Rectal smooth muscle tissue (tissue), 1 donor: ENCODE results near the gene PALM.

Source experiments
- H3K27ac ChIP-seq: one replicate; pipeline ENCODE4 v1.7.0; 2013; ENCODE audit warnings: low read depth, low read length, inconsistent platforms
- H3K27me3 ChIP-seq: one replicate; pipeline ENCODE4 v1.7.0; 2013; ENCODE audit warnings: low read length; ENCODE audit not compliant: control insufficient read depth, insufficient read depth
- H3K36me3 ChIP-seq: one replicate; pipeline ENCODE4 v1.7.0; 2013; ENCODE audit warnings: low read length; ENCODE audit not compliant: control insufficient read depth, insufficient read depth
- H3K4me1 ChIP-seq: one replicate; pipeline ENCODE4 v1.7.0; 2013; ENCODE audit warnings: low read length; ENCODE audit not compliant: control insufficient read depth, insufficient read depth
- H3K4me3 ChIP-seq: one replicate; pipeline ENCODE4 v1.7.0; 2013; ENCODE audit warnings: low read length
- H3K9ac ChIP-seq: one replicate; pipeline ENCODE4 v1.7.0; 2013; ENCODE audit warnings: low read length

The PALM gene

GRCh38 chr19:703651-704446 is 4.9 kb upstream of the PALM start:
- Histone ChIP-seq H3K27ac (no peak overlapping the region), H3K9ac (no peak overlapping the region), H3K4me3 (no peak overlapping the region), H3K36me3 (no peaks in the 10 kb centered on the region), H3K27me3 (peaks cover 10% of the 10 kb centered on the region), H3K4me1 (peaks cover 3% of the 10 kb centered on the region)

DNA sequence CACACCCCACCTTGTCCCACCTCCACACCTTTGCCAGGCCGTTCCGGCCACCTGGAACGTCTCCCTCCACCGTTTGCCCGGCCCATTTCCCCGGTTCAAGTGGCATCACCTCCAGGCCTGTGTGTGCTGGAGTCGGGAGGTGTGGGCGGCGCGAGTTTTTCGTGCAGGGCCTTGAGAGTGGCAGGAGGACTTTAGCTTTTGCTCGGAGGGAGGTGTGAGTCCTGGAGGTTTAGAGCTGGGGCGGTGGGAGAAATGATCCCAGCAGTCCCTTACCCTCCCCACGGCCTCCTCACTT is 4.3 kb upstream of the PALM start:
- H3K36me3 ChIP-seq: no peaks in the 10 kb centered on the region
- H3K27ac ChIP-seq: no peak overlapping the region
- peaks cover 3% of the 10 kb centered on the region for H3K4me1 ChIP-seq
- peaks cover 10% of the 10 kb centered on the region for H3K27me3 ChIP-seq
- no peak overlapping the region for H3K9ac ChIP-seq
- no peak overlapping the region for H3K4me3 ChIP-seq

- Histone ChIP-seq H3K9ac (no peak overlapping the region), H3K27me3 (peaks cover 10% of the 10 kb centered on the region)
Observed at GRCh38 chr19:709196-709964, 645 bp downstream of the PALM start.

DNA sequence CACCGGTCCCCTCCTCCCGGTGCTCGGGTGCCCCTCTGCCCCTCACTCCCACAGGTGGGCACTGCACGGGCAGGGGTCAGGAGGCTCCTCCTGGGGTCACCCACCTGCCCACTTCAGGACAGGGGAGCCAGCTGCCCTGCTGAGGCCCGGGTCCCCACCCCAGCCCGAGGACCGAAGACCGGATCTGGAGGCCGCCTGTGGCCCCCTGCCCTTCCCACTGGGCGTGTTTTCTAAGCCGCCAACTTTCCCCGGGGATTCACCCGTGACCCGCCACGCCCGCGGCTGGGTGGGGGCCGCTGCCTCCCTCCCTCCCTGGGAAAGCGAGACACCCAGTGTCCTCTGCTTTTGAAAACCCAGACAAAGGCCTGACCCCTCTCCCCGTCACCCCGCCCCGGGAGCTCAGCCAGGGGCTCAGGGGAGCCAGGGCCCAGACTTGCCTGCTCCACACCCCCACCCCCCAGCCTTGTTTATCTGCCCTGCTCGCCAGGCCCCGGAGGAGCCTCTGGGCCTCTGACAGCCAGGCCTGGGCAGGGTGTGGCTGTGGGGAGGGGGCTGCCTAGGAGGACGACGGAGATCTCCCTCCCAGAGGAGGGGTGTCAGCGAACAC is 1.3 kb downstream of the PALM start:
- Histone ChIP-seq H3K27me3 (peaks cover 7% of the 10 kb centered on the region), H3K27ac (peak overlapping the region; percentile 66), H3K4me1 (peaks cover 3% of the 10 kb centered on the region), H3K36me3 (no peaks in the 10 kb centered on the region), H3K9ac (no peak overlapping the region), H3K4me3 (peak overlapping the region; percentile 60)

More at GRCh38 chr19:709196-709964, 645 bp downstream of the PALM start:
- Histone ChIP-seq H3K27ac (peak overlapping the region; percentile 66), H3K36me3 (no peaks in the 10 kb centered on the region), H3K4me3 (peak overlapping the region; percentile 60), H3K4me1 (peaks cover 3% of the 10 kb centered on the region)

GRCh38 chr19:710767-711166 is 2.0 kb downstream of the PALM start:
- H3K4me1 ChIP-seq: peaks cover 3% of the 10 kb centered on the region
- H3K9ac ChIP-seq: no peak overlapping the region
- no peaks in the 10 kb centered on the region for H3K36me3 ChIP-seq
- no peak overlapping the region for H3K27ac ChIP-seq
- peaks cover 7% of the 10 kb centered on the region for H3K27me3 ChIP-seq
- no peak overlapping the region for H3K4me3 ChIP-seq

DNA sequence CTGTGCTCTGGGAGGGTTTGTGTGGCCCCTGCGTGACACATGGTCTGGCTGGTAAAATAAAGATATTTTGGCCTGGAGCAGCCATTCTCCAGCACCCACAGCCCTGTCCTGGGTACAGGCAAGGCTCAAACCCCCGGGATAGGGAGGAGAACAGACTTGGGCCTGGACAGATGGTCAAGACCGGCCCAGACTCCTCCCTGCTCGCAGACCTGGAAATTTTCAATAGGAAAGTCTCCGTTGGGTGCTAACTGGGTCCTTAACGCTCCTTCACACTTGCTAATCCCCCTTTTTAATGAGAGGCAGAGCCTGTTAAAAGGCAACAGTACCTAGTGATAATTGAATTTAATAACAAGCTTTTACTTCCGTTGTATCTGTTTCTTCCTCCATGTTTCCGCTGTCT is 2.5 kb downstream of the PALM start:
- Histone ChIP-seq H3K36me3 (no peaks in the 10 kb centered on the region), H3K9ac (no peak overlapping the region), H3K4me3 (no peak overlapping the region), H3K27me3 (peaks cover 7% of the 10 kb centered on the region), H3K27ac (no peak overlapping the region), H3K4me1 (peaks cover 3% of the 10 kb centered on the region)

GRCh38 chr19:715347-715746 is 6.6 kb downstream of the PALM start:
- H3K4me1 ChIP-seq: no peaks in the 10 kb centered on the region
- no peak overlapping the region for H3K4me3 ChIP-seq
- H3K27me3 ChIP-seq: peaks cover 4% of the 10 kb centered on the region
- no peak overlapping the region for H3K27ac ChIP-seq
- H3K36me3 ChIP-seq: no peaks in the 10 kb centered on the region
- no peak overlapping the region for H3K9ac ChIP-seq

DNA sequence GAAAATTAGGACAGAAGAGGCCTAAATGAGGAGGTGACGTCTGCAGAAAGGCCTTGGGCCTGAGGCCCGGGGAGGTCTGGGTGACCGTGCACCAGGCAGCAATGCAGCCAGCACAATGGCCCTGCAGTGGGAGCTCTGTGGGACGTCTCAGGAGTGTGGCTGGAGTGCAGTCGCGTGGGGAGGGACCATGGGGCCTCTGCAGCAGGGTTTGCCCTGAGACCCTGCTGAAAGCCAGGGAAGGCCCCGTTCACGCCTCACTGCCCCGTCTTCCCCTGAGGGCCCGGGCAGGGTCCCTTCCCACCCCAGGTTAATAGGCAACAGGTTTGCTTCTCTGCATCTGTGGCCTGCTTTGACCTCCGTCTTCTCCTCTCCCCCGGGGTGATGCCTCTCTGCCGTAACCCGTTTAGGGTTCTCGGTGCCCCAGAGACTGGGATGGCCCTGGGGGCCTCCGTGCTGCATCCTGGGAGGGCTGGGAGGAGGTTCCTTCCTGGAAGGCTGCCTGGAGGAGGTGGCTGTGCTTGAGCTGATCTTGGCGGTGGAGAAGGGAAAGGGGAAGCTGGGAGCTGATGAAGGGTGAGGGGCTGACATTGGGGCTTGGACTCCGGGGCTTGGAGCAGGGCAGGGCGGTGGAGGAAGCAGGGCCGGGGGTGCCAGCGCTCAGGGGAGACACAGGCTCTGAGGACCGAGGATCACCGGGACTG is 9.7 kb downstream of the PALM start:
- H3K4me3 ChIP-seq: no peak overlapping the region

DNA sequence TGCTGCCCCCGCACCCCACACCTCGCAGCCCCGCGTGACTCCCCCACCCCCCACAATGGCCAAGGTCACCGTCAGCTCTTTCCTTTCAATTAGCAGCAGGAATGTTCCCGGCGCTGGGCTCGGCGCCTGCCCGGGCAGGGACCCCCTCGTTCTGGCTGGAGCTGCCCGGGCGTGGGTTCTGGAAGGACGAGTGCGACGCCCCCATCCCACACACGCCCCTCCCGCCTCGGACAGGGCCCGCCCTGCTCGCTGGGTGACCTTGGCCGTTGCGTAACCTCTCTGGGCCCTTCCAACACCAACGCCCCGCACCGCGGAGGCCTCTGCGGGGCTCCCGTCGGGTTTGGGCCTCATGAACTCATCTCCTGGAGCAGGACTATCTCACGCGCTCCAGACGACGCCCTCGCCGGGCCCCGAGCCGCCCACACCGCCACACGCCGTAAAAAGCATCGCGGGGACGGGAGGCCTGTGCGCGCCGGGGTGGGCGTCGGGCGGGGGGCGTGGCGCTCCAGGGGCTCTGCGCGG is 10.3 kb downstream of the PALM start:
- peak overlapping the region; percentile 45 for H3K27ac ChIP-seq
- peaks cover 4% of the 10 kb centered on the region for H3K27me3 ChIP-seq
- no peak overlapping the region for H3K9ac ChIP-seq

More for the DNA sequence above, 9.7 kb downstream of the PALM start:
- no peak overlapping the region for H3K9ac ChIP-seq
- H3K27ac ChIP-seq: no peak overlapping the region
- H3K36me3 ChIP-seq: no peaks in the 10 kb centered on the region
- no peaks in the 10 kb centered on the region for H3K4me1 ChIP-seq
- peaks cover 4% of the 10 kb centered on the region for H3K27me3 ChIP-seq

GRCh38 chr19:719636-720344 is 11.1 kb downstream of the PALM start:
- Histone ChIP-seq H3K27me3 (peaks cover 4% of the 10 kb centered on the region), H3K4me1 (no peaks in the 10 kb centered on the region)

More for the DNA sequence above, 10.3 kb downstream of the PALM start:
- no peak overlapping the region for H3K4me3 ChIP-seq
- no peaks in the 10 kb centered on the region for H3K4me1 ChIP-seq
- H3K36me3 ChIP-seq: no peaks in the 10 kb centered on the region

DNA sequence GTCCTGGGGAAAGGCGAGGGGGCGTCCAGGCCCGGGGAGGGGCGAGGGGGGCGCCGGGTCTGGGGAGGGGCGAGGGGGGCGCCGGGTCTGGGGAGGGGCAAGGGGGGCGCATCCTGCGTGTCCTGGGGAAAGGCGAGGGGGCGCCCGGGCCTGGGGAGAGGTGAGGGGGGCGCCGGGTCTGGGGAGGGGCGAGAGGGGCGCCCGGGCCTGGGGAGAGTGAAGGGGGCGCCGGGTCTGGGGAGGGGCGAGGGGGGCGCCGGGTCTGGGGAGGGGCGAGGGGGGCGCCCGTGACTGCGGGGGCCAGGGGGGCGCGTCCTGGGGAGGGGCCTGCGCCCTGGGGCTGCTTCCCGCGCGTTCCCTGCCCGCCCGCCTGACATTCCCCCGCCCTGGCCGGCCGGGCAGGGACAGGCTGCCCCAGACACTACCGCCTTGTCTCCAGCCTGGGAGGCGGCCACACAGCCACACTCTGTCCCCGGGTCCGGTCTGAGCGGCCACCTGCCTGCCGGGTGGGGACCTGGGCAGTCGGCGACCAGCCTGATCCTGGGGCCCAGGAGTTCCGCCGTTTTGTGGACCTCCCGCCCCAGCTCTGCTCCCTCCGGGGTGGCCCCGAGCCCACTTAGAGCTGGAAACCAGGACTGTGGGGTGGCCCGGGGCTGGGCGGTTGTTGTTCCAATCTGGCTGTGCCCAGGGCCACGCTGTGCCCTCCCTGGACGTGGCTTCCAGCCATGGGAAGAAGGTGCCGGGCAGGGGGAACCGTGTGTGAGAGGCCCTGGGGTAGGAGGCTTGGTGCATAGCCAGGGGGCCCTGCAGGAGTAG is 11.8 kb downstream of the PALM start:
- H3K27me3 ChIP-seq: peaks cover 4% of the 10 kb centered on the region
- H3K27ac ChIP-seq: no peak overlapping the region
- no peak overlapping the region for H3K4me3 ChIP-seq
- no peaks in the 10 kb centered on the region for H3K36me3 ChIP-seq
- no peak overlapping the region for H3K9ac ChIP-seq
- no peaks in the 10 kb centered on the region for H3K4me1 ChIP-seq

More at GRCh38 chr19:719636-720344, 11.1 kb downstream of the PALM start:
- H3K9ac ChIP-seq: no peak overlapping the region
- no peak overlapping the region for H3K4me3 ChIP-seq
- no peaks in the 10 kb centered on the region for H3K36me3 ChIP-seq
- peak overlapping the region; percentile 45 for H3K27ac ChIP-seq
